Hepatocyte (in vitro differentiated cells): ENCODE data around the gene FAM185A. TPM values are rescaled to one million over a fixed set of nuclear protein-coding genes. Genes with fewer than 3 reads are reported as not detected.
"Not testable (repeated sequence)": the region's sequence is repeated elsewhere in the genome, so short reads cannot be mapped to it uniquely, and the experiment has no call there.

ENCODE experiments used
- DNase-seq: peaks from one replicate; pipeline ENCODE4 v3.0.0-alpha.2; 2016; ENCODE audit warnings: low spot score
- H2AFZ ChIP-seq: fragments of 200-600 bp; sonication (generic); 2 replicates; pipeline ENCODE4 v1.6.0; 2016; ENCODE audit warnings: antibody characterized with exemption, mild to moderate bottlenecking
- H3K27ac ChIP-seq: fragments of 200-600 bp; sonication (generic); 2 replicates; pipeline ENCODE4 v1.5.1; 2016; ENCODE audit warnings: mild to moderate bottlenecking
- H3K27me3 ChIP-seq: fragments of 200-600 bp; sonication (generic); 2 replicates; pipeline ENCODE4 v1.6.1; 2016
- H3K36me3 ChIP-seq: fragments of 200-600 bp; sonication (generic); replicated peaks from 2 replicates; pipeline ENCODE4 v1.5.1; 2016; ENCODE audit warnings: low read depth; ENCODE audit not compliant: insufficient read depth
- H3K4me1 ChIP-seq: fragments of 200-600 bp; sonication (generic); 2 replicates; pipeline ENCODE4 v1.5.1; 2016; ENCODE audit warnings: mild to moderate bottlenecking, moderate library complexity; ENCODE audit not compliant: insufficient read depth
- H3K4me2 ChIP-seq: fragments of 200-600 bp; sonication (generic); 2 replicates; pipeline ENCODE4 v1.6.0; 2016
- H3K4me3 ChIP-seq: fragments of 200-600 bp; sonication (generic); 2 replicates; pipeline ENCODE4 v1.5.1; 2016; ENCODE audit warnings: mild to moderate bottlenecking
- H3K79me2 ChIP-seq: fragments of 200-600 bp; sonication (generic); 2 replicates; pipeline ENCODE4 v1.6.0; 2017; ENCODE audit warnings: mild to moderate bottlenecking
- H3K9me2 ChIP-seq: fragments of 200-600 bp; sonication (generic); replicated peaks from 2 replicates; pipeline ENCODE4 v1.6.0; 2017; ENCODE audit warnings: mild to moderate bottlenecking; ENCODE audit not compliant: insufficient read depth
- H3K9me3 ChIP-seq: fragments of 200-600 bp; sonication (generic); 2 replicates; pipeline ENCODE4 v1.5.1; 2016; ENCODE audit warnings: low read depth, mild to moderate bottlenecking
- H4K20me1 ChIP-seq: fragments of 200-600 bp; sonication (generic); 2 replicates; pipeline ENCODE4 v1.6.0; 2016; ENCODE audit warnings: mild to moderate bottlenecking; ENCODE audit not compliant: insufficient read depth, poor library complexity, severe bottlenecking
- CTCF ChIP-seq: fragments of 200-600 bp; sonication (generic); IDR thresholded peaks from 2 replicates; pipeline ENCODE4 v1.5.1; 2016; ENCODE audit warnings: antibody characterized with exemption, mild to moderate bottlenecking; ENCODE audit not compliant: poor library complexity
- WGBS: methylation state at CpG from one replicate; pipeline ENCODE4 v1.1.6; 2016; ENCODE audit warnings: low lambda C conversion rate; ENCODE audit errors: missing lambda C conversion rate; 5-methylcytosine and 5-hydroxymethylcytosine counted together
- polyA plus RNA-seq: library from polyadenylated mRNA; unstranded; fragments of >200 nt; fragmentation: Nextera tagmentation; extraction: Ambion mirVana; gene quantifications from 2 replicates; pipeline ENCODE4 v1.2.1, GENCODE V29; 2016
- total RNA-seq: library from RNA; depleted of rRNA; stranded (reverse); fragments of >200 nt; gene quantifications from 2 replicates; pipeline ENCODE4 v1.2.3, GENCODE V29; 2014

The FAM185A gene
- total and polyA plus RNA-seq, 2 experiments from 2014 or later = 4.8 to 16.0 TPM

GRCh38 chr7:102730431-102730830 is 18.4 kb upstream of the FAM185A start:
- H3K27ac ChIP-seq, H2AFZ ChIP-seq, H3K9me2 ChIP-seq, H3K27me3 ChIP-seq, H3K4me3 ChIP-seq, H3K4me1 ChIP-seq, H3K79me2 ChIP-seq, H3K4me2 ChIP-seq, H3K9me3 ChIP-seq, H3K36me3 ChIP-seq, DNase-seq, H4K20me1 ChIP-seq: not testable (repeated sequence)
- WGBS = 85% methylated on average over 3 of the region's 3 CpGs

DNA sequence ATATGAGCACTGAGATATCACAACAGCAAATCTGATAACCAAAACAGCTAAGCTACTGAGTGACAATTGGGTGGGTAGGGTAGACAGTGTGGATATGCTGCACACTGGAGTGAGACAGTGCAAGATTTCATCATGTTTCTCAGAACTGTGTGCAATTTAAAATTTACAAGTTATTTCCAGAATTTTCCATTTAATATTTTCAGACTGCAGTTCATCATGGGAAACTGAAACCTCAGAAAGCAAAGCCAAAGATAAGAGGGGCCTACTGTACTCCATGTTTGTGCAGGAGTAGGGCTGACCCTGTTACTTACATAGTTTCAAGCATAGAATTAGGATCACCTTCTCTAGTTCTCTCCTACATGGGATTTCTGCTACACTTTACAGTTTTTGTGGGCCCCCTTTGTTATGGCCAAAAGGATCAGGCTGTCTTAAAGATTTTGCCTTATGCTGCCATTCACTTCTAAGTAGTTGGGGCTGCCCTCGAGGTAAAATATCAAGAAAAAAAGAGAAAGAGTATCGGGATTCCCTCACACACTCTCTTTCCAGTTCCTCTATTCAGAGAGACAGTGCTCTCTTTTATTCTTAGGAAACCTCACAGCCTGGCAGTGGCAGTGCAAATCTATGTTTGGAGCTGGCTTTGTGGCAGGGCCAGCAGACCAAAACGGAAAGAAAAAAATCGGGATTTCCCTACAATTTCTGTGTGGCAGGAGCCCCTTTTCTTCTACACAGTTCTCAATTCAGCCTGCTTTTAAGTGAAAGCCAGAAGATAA is 6.6 kb upstream of the FAM185A start:
- WGBS = 56% methylated on average over 2 of the region's 4 CpGs
- H3K36me3 ChIP-seq, H3K4me1 ChIP-seq: not testable (repeated sequence)

DNA sequence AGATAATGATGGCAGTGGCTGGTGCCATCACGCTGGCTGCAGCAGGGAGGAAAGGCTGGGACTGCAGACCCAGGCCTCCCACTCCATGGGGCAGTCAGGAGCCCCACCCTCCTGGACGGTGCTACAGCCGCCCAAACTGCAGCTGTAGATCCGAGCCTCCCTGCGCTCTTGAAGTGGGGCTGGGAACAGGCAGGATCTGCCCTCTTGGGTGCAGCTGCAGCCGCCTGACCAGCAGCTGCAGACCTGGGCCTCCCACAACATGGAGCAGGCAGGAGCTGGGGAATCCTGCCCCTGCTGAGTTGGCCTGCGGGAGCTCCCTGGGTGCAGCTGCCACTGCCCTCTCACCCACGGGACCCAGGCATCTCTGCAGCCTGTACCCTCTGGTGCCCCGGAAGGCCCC is 4.9 kb upstream of the FAM185A start:
- H3K4me3 ChIP-seq, H3K4me1 ChIP-seq, H3K4me2 ChIP-seq, H3K27ac ChIP-seq, H3K9me3 ChIP-seq, H3K36me3 ChIP-seq, H2AFZ ChIP-seq, DNase-seq, H3K79me2 ChIP-seq, H3K27me3 ChIP-seq, H4K20me1 ChIP-seq, H3K9me2 ChIP-seq: not testable (repeated sequence)
- 79% methylated on average over 7 of the region's 9 CpGs for WGBS

More for the DNA sequence above, 6.6 kb upstream of the FAM185A start:
- H3K4me2 ChIP-seq, H3K4me3 ChIP-seq, H3K27me3 ChIP-seq, H3K9me2 ChIP-seq, H4K20me1 ChIP-seq, H3K79me2 ChIP-seq, H3K9me3 ChIP-seq, H2AFZ ChIP-seq, DNase-seq, H3K27ac ChIP-seq: not testable (repeated sequence)

- WGBS = 75% methylated on average over 4 of the region's 4 CpGs
Observed at GRCh38 chr7:102745494-102746288, 3.1 kb upstream of the FAM185A start.

GRCh38 chr7:102749445-102749786 is 617 bp downstream of the FAM185A start:
- H3K9me3 ChIP-seq, H3K4me3 ChIP-seq, H4K20me1 ChIP-seq, DNase-seq, H3K9me2 ChIP-seq, H3K36me3 ChIP-seq, H3K27me3 ChIP-seq, H3K4me1 ChIP-seq: not testable (repeated sequence)
- Histone ChIP-seq H3K4me2 (peak overlapping the region; percentile 69), H3K79me2 (peaks cover 16% of the 10 kb centered on the region), H3K27ac (peak overlapping the region; percentile 55), H2AFZ (peak overlapping the region; percentile 49)
- WGBS = 10% methylated on average over 6 of the region's 26 CpGs

More at GRCh38 chr7:102745494-102746288, 3.1 kb upstream of the FAM185A start:
- Histone ChIP-seq H3K79me2 (peaks cover 12% of the 10 kb centered on the region), H3K4me1 (peaks cover 11% of the 10 kb centered on the region)
- not testable (repeated sequence) for H3K27me3 ChIP-seq, H3K4me2 ChIP-seq, H3K9me3 ChIP-seq, H2AFZ ChIP-seq, H3K4me3 ChIP-seq, H4K20me1 ChIP-seq, DNase-seq, H3K36me3 ChIP-seq, H3K9me2 ChIP-seq, H3K27ac ChIP-seq
- peak; percentile 23 for TF ChIP-seq CTCF
